WERI-Rb-1 (cell line): ENCODE measurements around the gene POLE.

Experiments used
- DNase-seq: peaks from one replicate; pipeline ENCODE4 v3.0.0-alpha.2; 2020
- H3K27ac ChIP-seq: fragments of 250-450 bp; sonication (Bioruptor Pico); 2 replicates; pipeline ENCODE4 v1.5.1; 2020; ENCODE audit warnings: mild to moderate bottlenecking, moderate library complexity
- H3K27me3 ChIP-seq: fragments of 250-450 bp; sonication (Bioruptor Pico); 2 replicates; pipeline ENCODE4 v1.5.1; 2021; ENCODE audit warnings: mild to moderate bottlenecking, low read depth, moderate library complexity; ENCODE audit not compliant: insufficient read depth, severe bottlenecking
- H3K36me3 ChIP-seq: fragments of 250-450 bp; sonication (Bioruptor Pico); 2 replicates; pipeline ENCODE4 v1.5.1; 2020; ENCODE audit warnings: mild to moderate bottlenecking, moderate library complexity
- H3K4me3 ChIP-seq: 2 replicates; pipeline ENCODE4 v1.5.1; 2011; ENCODE audit warnings: low read depth, mild to moderate bottlenecking, control low read depth, low read length
- H3K9me3 ChIP-seq: fragments of 250-450 bp; sonication (Bioruptor Pico); 2 replicates; pipeline ENCODE4 v1.5.1; 2021; ENCODE audit warnings: mild to moderate bottlenecking, moderate library complexity; ENCODE audit not compliant: severe bottlenecking
- CTCF ChIP-seq: IDR thresholded peaks from 2 replicates; pipeline ENCODE4 v1.5.1; 2011; ENCODE audit warnings: low read depth, mild to moderate bottlenecking, control low read depth, inconsistent platforms, low read length

The POLE gene

GRCh38 chr12:132611620-132612019 lies 75.5 kb downstream of the POLE start:
- TF ChIP-seq CTCF = no peak
- H3K36me3 ChIP-seq = no peaks in the 10 kb centered on the region
- H3K4me3 ChIP-seq = no peak overlapping the region
- peaks cover 14% of the 10 kb centered on the region for H3K9me3 ChIP-seq
- DNase-seq = no peak
- no peak overlapping the region for H3K27ac ChIP-seq
- H3K27me3 ChIP-seq = peaks cover 10% of the 10 kb centered on the region

GRCh38 chr12:132610866-132611602 lies 76.1 kb downstream of the POLE start:
- Histone ChIP-seq H3K27me3 (peaks cover 10% of the 10 kb centered on the region), H3K9me3 (peaks cover 9% of the 10 kb centered on the region), H3K36me3 (no peaks in the 10 kb centered on the region), H3K4me3 (no peak overlapping the region), H3K27ac (no peak overlapping the region)
- no peak for DNase-seq
- no peak for TF ChIP-seq CTCF

- Histone ChIP-seq H3K4me3 (no peak within 1 kb of the TSS), H3K36me3 (no peaks in the 10 kb centered on the region), H3K27ac (no peak within 1 kb of the TSS), H3K27me3 (peaks cover 2% of the 10 kb centered on the region), H3K9me3 (peaks cover 9% of the 10 kb centered on the region)
- DNase-seq = no peak
- no peak for TF ChIP-seq CTCF
Observed at GRCh38 chr12:132610051-132610759, 76.9 kb downstream of the POLE start, which contains the start of gene LRCOL1. LRCOL1 (minus strand) TSS chr12:132610582; CDS start chr12:132606251, 4,331 bp downstream.

GRCh38 chr12:132608231-132609171 lies 78.6 kb downstream of the POLE start:
- Histone ChIP-seq H3K4me3 (no peak overlapping the region), H3K27me3 (no peaks in the 10 kb centered on the region), H3K27ac (no peak overlapping the region), H3K9me3 (peaks cover 9% of the 10 kb centered on the region), H3K36me3 (no peaks in the 10 kb centered on the region)
- no peak for TF ChIP-seq CTCF
- DNase-seq = no peak

GRCh38 chr12:132606927-132607326 lies 80.2 kb downstream of the POLE start:
- no peak for TF ChIP-seq CTCF
- no peak for DNase-seq
- no peak overlapping the region for H3K4me3 ChIP-seq
- no peaks in the 10 kb centered on the region for H3K27me3 ChIP-seq
- H3K36me3 ChIP-seq = no peaks in the 10 kb centered on the region
- H3K9me3 ChIP-seq = peaks cover 9% of the 10 kb centered on the region
- no peak overlapping the region for H3K27ac ChIP-seq
